Measurements from ENCODE around the gene KISS1. TPM values are rescaled to one million over a fixed set of nuclear protein-coding genes. Genes with fewer than 3 reads are reported as not detected.

KISS1 gene
- polyA plus RNA-seq, 1 donor (not counting 4 experiments of a cell fraction or from before 2014, with no cell fraction given), result not detected

DNA sequence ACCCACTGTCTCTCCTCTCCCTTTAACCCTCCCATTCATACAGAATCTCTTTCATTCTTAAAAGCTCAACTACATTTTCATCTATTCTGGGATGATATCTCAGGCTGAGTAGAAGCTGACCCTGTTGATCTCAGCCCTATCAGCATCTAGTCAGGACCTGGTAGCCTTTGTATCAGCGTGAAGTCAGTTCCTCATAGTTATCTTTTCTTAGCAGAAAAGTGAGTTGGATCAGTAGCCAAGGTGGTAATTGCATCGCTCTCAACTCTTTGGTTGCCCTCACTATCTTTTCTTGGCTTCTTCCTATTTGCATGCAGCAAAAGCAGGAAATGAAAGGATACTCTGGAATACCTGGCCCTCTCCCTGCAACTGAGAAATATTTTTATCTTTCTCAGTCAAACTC, 31.1 kb upstream of the KISS1 start:
- Histone ChIP-seq H3K27me3 (ENCODE audit: control insufficient read depth, extremely low read depth, insufficient read depth, low read length) (no peaks in the 10 kb centered on the region), H3K4me2 (ENCODE audit: control insufficient read depth, extremely low read depth, insufficient read depth, low read depth, low read length) (no peak overlapping the region), H3K4me3 (ENCODE audit: control insufficient read depth in 2 of 3, extremely low read depth in 1 of 3, insufficient read depth in 2 of 3, low read depth in 1 of 3, low read length in 3 of 3) (no peak overlapping the region), H3K36me3 (ENCODE audit: control insufficient read depth in 2 of 2, extremely low read depth in 1 of 2, insufficient read depth in 2 of 2, low read length in 2 of 2) (peaks cover 0 to 7% of the 10 kb centered on the region in 2 experiments), H4K20me1 (ENCODE audit: control insufficient read depth, extremely low read depth, insufficient read depth, low read length) (no peaks in the 10 kb centered on the region), H3K27ac (ENCODE audit: control insufficient read depth, insufficient read depth, low read length) (no peak overlapping the region), H3K9me3 (ENCODE audit: control insufficient read depth, low read depth, low read length) (no peaks in the 10 kb centered on the region), H3K9ac (ENCODE audit: control insufficient read depth, extremely low read depth, insufficient read depth, low read length) (no peak overlapping the region), H3K9me1 (ENCODE audit: control insufficient read depth, extremely low read depth, insufficient read depth, low read length) (no peaks in the 10 kb centered on the region), H3K79me2 (ENCODE audit: control insufficient read depth, insufficient read depth, low read length) (no peaks in the 10 kb centered on the region), H3K4me1 (ENCODE audit: control insufficient read depth, extremely low read depth, insufficient read depth, low read length) (peaks cover 18% of the 10 kb centered on the region), H2AFZ (ENCODE audit: control insufficient read depth, low read length) (no peak overlapping the region)
- dilution Hi-C loops (cut with MboI; ENCODE audit: extremely low pct_ligation_motif_present, low sequenced_read_pairs), result no loop called here
- no peak for TF ChIP-seq EZH2 (IDR thresholded peaks at IDR 0.05; ENCODE audit: low read length)
- TF ChIP-seq, protein P1, sequence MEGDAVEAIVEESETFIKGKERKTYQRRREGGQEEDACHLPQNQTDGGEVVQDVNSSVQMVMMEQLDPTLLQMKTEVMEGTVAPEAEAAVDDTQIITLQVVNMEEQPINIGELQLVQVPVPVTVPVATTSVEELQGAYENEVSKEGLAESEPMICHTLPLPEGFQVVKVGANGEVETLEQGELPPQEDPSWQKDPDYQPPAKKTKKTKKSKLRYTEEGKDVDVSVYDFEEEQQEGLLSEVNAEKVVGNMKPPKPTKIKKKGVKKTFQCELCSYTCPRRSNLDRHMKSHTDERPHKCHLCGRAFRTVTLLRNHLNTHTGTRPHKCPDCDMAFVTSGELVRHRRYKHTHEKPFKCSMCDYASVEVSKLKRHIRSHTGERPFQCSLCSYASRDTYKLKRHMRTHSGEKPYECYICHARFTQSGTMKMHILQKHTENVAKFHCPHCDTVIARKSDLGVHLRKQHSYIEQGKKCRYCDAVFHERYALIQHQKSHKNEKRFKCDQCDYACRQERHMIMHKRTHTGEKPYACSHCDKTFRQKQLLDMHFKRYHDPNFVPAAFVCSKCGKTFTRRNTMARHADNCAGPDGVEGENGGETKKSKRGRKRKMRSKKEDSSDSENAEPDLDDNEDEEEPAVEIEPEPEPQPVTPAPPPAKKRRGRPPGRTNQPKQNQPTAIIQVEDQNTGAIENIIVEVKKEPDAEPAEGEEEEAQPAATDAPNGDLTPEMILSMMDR (optimal IDR thresholded peaks at IDR 0.05 in 1 of 3, IDR thresholded peaks at IDR 0.05 in 1 of 3, conservative IDR thresholded peaks at IDR 0.05 in 1 of 3; ENCODE audit: extremely low read depth in 1 of 3, insufficient read depth in 2 of 3, low read length in 3 of 3), result no peak
- no peak for FAIRE-seq
- no peak for DNase-seq (ENCODE audit: low read depth, low spot score)

DNA sequence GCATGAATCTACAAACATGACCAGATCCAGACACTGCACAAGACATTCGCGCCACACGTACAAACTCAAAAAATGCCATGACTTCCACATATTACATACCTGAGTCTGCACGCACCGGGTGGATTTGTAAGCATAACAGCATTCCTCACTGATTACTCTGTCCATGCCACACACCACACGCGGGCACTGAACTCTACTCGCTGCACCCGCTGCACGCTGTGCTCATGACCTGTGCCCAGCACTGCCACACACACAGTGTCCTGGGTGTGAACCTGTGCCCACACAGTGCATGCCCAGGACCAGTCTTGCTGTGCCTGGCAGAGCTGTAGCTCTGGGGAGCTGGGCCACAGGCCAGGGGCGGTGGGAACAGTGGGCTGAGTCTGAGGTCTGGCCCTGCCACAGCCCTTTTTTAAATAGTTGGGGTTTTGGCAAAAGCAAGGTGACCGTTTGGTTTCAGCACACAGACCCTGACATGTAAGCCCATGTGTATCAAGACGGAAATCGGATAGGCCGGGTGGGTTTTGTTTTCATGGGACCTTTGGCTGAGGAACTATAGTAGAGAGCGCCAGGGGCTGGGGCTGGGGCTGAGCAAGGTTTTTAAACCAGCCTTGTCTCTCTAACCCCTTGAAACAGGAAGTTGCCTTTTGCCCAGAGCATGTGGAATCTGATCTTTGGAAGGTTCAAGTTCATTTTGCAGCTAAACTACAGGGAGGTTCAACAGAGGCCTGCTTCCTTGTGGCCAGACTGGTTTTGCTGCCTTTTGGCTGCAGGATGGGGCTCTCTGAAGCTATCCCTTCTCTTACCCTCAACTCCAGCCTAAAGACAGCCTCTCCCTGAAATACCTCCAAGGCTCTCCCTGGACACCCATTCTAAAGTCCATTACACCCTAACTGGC, 29.8 kb upstream of the KISS1 start:
- H3K4me3 ChIP-seq (ENCODE audit: control insufficient read depth in 2 of 3, extremely low read depth in 1 of 3, insufficient read depth in 2 of 3, low read depth in 1 of 3, low read length in 3 of 3), result no peak overlapping the region
- peak; percentile 49 for DNase-seq (ENCODE audit: low read depth, low spot score)
- H3K9me1 ChIP-seq (ENCODE audit: control insufficient read depth, extremely low read depth, insufficient read depth, low read length), result no peaks in the 10 kb centered on the region
- H3K79me2 ChIP-seq (ENCODE audit: control insufficient read depth, insufficient read depth, low read length), result no peaks in the 10 kb centered on the region
- no peaks in the 10 kb centered on the region for H4K20me1 ChIP-seq (ENCODE audit: control insufficient read depth, extremely low read depth, insufficient read depth, low read length)
- H3K4me1 ChIP-seq (ENCODE audit: control insufficient read depth, extremely low read depth, insufficient read depth, low read length), result peaks cover 18% of the 10 kb centered on the region
- H3K4me2 ChIP-seq (ENCODE audit: control insufficient read depth, extremely low read depth, insufficient read depth, low read depth, low read length), result peak overlapping the region; percentile 57
- no peak for TF ChIP-seq EZH2 (IDR thresholded peaks at IDR 0.05; ENCODE audit: low read length)
- TF ChIP-seq, protein P1 (optimal IDR thresholded peaks at IDR 0.05 in 1 of 3, IDR thresholded peaks at IDR 0.05 in 1 of 3, conservative IDR thresholded peaks at IDR 0.05 in 1 of 3; ENCODE audit: extremely low read depth in 1 of 3, insufficient read depth in 2 of 3, low read length in 3 of 3), result no peak
- H3K9ac ChIP-seq (ENCODE audit: control insufficient read depth, extremely low read depth, insufficient read depth, low read length), result no peak overlapping the region
- H3K27me3 ChIP-seq (ENCODE audit: control insufficient read depth, extremely low read depth, insufficient read depth, low read length), result no peaks in the 10 kb centered on the region
- H3K9me3 ChIP-seq (ENCODE audit: control insufficient read depth, low read depth, low read length), result no peaks in the 10 kb centered on the region
- FAIRE-seq, result peak; percentile 90
- no peak overlapping the region for H2AFZ ChIP-seq (ENCODE audit: control insufficient read depth, low read length)
- peaks cover 0 to 9% of the 10 kb centered on the region in 2 experiments for H3K36me3 ChIP-seq (ENCODE audit: control insufficient read depth in 2 of 2, extremely low read depth in 1 of 2, insufficient read depth in 2 of 2, low read length in 2 of 2)
- peak overlapping the region; percentile 37 for H3K27ac ChIP-seq (ENCODE audit: control insufficient read depth, insufficient read depth, low read length)
- dilution Hi-C loops (cut with MboI; ENCODE audit: extremely low pct_ligation_motif_present, low sequenced_read_pairs), result no loop called here
